CD4-positive, alpha-beta T cell treated with Interleukin-21 for 1 hour (primary cell): ENCODE measurements around the gene MAGI2.

Experiments used
- DNase-seq: peaks from one replicate; pipeline ENCODE4 v3.0.0-alpha.2; 2020

The MAGI2 gene

GRCh38 chr7:79361214-79361613 is 92.3 kb downstream of the MAGI2 start:
- DNase-seq, result no peak

DNA sequence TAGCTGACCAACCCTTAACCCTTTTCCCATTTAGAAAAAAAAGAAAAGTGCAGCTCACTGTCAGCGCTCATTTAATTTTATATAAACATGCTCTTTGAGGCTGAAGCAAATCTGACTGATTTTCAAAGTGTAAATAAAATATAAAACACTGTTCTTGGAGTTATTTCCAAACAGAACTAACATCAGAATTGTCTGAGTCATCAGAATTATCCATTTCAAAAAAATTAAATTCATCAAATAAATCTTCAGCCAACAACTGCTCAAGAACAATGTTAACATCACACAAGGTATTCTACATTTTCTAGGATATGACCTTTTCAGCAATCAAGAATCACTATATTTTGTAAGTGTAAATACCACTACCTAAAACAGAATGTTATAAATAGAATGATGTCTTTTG is 93.6 kb downstream of the MAGI2 start:
- no peak for DNase-seq

DNA sequence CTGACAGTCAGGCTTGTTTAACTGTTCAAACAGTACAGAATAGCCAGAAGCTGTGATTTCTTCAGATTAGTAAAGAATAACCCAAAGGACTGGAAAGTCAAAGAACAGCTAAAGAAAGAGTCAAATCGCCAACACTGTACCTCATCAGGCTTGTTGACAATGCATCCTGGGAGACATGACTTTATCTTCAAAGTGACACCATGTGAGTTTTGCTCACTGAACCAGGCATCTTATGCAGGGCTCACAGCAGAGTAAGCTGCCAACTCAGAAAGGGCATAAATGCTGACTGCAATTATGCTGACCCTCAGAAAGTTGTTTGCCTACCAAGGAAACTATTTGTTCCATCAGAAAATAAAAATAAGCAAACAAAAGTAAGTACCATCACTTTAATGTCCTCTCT is 96.4 kb downstream of the MAGI2 start:
- no peak for DNase-seq

- no peak for DNase-seq
These were observed 99.6 kb downstream of the MAGI2 start for GRCh38 chr7:79353720-79354468.

DNA sequence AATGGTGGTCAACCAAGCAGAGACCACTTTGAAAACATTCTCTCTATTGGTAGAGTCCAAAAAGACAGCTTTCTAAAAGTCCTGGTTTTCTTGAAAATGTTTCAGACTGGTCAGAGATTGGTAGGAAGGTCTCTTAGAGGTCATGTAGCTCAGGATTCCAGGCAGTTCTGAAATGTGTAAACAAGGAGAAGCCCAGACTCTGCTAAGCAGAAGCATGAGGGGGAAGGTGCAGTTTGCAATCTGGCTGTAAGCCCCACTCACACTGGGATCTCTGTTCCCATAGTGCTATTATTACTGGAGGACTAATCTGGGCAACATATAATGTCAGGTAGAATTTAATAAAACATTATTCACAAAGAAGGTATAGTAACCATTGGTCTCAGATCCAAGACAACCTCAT is 101.1 kb downstream of the MAGI2 start:
- DNase-seq, result no peak

DNA sequence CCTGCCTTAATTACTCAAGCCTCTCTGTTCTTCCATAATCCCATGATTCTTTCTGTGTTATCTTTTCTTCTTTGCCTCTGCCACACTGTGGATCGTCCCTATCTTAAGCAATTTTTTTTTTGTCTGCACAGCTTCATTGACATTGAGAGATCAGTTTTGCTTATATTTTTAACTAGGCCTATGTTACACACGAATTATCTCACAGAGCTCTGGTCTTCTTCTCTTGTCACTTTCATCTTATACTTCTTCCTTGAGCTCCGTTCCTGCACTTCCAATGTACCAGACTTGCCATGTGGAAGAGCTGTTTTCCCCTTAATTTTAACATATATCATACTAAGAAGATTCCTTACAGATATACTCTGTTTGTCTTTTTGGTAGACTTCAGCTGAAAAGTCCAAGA is 106.1 kb downstream of the MAGI2 start:
- no peak for DNase-seq

GRCh38 chr7:79341902-79342301 is 111.6 kb downstream of the MAGI2 start:
- DNase-seq, result no peak

DNA sequence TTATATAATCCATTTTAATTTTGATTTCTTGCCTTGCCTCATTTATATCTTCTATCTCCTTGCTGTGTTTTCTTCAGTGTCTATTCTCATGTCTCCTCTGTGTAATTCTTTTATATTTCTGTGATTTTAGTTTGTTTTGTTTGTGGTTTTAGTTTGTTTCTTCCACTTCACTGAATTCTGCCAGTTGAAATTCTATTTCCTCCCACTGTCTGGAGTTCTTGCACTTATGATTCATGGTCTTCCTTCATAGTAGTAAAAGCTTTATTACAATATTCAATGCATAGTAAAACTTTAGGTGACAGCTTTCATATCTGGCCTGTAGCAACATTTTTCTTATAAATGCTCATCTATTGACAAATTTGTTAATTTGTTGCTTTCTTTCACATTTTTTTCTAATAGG is 113.3 kb downstream of the MAGI2 start:
- DNase-seq, result no peak

- no peak for DNase-seq
These were observed 114.1 kb downstream of the MAGI2 start for GRCh38 chr7:79339208-79339925.

DNA sequence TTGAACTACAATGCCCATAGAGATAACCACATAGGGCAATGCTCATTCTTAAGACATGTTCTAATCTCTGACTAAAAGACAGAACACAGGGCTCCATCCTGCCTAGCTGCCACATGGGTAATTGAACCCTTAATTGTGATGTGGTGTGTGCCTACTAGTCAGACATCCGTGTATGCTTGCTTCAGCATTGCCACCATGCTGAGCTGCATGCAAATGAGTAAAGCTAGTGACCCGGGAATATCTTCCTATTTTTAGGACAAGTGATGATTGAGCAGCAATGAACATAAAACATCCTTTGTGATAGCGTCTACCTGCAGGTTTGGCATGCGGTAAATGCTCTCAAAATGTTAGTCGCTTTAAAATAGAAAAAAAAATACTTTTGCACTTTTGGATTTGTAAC is 115.8 kb downstream of the MAGI2 start:
- no peak for DNase-seq

DNA sequence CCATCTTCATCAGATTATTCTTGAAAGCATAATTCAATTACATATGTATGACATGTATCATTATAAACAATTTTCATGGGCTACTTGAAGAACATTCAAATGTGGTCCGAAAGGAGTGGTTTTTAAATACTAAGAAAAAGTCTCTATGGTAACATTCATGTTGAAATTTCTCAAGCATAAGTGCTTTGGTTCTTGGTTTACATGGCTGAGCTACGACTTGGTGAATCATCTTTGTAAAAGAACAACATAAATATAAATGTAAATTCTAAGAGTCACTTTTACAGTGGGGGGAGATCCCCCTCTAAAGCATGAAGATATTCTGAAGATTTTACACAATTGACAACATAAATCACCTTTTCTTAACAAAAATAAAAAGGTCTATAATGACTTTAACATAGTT is 118.6 kb downstream of the MAGI2 start:
- DNase-seq, result no peak

DNA sequence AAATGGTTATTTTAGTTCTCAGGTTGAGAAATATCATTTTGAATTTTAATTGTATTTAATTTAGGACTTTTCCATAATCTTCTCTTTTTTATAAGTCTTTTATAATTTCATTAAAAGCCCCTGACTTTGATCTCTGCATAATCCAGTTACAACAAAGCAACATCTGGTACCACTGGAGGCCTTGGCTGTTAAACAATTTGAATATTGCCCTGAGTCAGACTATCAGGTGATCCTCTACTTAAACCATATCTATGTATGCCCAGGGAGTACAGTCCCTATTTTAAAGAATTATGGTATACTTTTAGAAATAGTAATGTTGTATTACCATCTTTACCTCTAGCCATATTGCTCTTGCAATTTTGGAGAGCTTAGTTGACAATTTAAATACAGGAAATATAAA is 119.1 kb downstream of the MAGI2 start:
- no peak for DNase-seq

DNA sequence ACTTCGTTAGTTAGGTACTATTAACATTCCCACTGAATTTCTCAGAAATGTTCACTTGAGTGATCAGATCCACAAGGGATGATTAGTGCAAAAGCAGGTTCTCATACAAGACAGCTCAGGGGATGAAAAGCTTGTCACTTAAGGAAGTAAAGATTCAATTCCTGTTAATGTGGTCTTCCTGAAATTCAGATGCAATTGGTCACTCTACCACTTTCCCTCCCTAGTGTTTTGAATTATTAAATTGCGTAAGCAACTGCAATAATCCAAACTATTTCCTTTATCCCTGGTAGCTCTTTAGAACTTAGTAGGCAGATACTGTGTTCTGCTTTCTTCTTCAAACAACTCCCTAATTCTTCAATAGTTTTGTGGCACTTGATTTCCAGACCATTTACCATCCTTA is 121.4 kb downstream of the MAGI2 start:
- DNase-seq, result no peak

DNA sequence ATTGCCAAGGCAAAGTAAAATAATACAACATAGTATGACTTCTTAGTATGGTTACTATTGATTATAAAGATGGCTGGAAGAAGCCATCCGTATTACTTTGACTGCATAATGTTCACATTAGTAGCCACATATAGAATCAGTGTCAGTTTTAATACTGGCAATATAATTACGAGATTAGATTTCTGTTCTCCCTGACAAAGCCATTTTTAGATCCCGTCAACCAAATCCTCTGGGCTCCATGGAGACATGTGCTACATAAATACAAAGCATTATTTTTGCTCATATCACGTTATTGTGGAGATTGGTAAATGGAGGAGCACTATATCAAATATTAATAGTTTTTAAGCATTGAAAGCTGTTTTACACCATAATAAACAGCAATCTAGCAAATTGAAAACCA is 124.0 kb downstream of the MAGI2 start:
- DNase-seq, result no peak

GRCh38 chr7:79320741-79321473 is 132.6 kb downstream of the MAGI2 start:
- DNase-seq, result no peak

GRCh38 chr7:79319369-79319768 is 134.1 kb downstream of the MAGI2 start:
- DNase-seq, result no peak

DNA sequence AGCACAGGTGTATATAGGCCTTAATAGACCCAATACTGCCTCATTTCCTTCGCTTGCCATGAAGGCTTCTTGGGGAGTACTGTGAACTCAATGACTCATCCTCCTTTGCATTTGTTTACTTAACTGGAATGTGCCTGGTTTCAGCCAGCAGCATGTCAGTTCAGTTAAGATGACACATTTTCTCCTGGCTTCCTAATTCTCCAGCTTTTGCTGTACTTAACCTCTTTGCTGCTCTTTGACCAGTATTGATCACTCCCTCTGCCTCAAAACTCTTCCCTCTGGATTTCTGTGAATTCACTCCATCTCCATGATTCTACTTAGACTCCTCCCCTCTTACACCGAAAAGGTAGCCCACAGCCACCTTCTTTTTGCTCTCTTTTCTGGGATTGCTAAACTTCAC is 135.7 kb downstream of the MAGI2 start:
- no peak for DNase-seq

DNA sequence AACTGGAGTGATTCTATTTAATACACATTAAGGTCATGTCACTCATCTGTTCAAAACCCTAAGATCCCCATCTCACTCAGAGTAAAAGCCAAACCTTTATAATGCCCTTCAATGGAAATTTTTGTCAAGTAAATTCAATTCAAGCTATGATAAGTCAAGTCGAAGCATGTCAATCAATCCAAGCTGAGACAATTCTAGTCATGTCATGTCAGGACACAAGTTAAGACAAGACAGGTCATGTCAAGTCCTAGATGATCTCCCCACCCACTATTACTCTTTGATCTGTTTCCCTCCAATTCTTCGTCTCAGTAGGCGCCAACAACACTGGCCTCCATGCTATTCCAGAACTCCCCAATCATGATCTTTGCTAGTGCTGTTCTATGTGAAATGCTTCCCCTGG is 141.4 kb downstream of the MAGI2 start:
- no peak for DNase-seq

DNA sequence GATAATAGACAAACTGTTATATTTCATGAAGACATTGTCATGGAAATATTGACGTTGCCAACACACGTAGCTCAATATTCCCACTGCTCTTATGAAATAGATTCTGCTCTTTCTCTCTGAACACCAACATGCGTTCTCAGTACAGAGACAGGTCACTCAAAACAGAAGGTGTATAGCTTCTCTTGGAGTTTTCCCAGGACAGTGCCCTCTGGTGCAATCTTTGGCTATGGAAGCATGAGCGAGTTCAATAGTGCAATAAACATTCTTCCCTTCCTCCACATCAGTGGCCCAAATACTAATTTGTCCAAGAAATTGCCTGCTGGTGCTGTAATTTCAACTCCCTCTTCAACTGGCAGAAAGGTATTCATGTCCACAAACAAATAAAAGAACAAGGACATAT is 145.3 kb downstream of the MAGI2 start:
- no peak for DNase-seq

GRCh38 chr7:79307376-79307775 is 146.1 kb downstream of the MAGI2 start:
- DNase-seq, result no peak

DNA sequence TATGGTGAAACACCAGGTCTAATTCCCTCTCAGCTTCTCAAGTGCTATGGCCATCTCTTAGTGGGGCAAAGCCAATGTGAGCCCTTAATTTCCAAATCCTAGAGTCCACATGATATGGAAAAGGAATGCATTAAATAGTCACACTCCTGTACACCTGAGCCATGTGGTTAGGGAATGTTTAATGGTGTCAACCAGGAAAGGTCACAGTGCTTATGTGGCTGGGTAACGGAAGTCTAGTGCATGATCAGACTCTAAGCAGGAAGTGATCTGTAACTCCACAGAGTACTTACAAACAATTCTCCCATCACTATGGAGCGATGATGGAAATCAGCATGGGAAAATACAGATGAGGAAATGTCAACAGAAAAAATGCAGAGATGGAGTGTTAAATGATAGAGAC is 148.8 kb downstream of the MAGI2 start:
- no peak for DNase-seq

DNA sequence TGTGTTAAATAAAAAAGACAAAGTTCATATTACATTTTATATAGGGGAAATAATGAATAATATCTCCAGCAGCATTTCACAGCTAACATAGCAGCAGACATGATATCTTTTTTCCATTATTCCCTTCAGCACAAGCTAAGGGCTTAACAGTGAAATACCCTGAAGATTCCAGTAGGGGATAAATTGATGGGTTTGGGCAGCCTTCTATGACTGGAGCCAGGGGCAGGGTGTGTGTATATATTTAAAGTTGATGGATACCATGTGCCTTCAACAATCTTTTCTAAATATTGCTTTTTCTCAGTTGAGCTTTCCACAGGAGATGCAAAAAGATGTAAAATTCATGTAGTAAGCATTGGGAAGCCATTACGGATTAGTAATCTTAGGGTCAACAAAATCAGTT is 151.2 kb downstream of the MAGI2 start:
- DNase-seq, result no peak

DNA sequence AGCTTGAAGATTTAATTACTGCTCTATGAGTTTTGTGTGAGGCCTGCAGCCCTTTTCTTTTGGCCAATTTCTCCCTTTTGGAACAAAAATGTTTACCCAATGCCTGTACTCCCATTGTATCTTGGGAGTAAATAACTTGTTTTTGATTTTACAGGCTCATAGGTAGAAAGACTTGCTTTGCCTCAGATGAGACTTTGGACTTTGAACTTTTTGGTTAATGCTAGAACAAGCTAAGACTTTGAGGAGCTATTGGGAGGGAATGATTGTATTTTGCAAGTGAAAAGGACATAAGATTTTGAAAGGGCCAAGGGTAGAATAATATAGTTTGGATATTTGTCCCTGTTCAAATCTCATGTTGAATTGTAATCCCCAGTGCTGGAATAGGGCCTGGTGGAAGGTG is 152.0 kb downstream of the MAGI2 start:
- DNase-seq, result no peak

DNA sequence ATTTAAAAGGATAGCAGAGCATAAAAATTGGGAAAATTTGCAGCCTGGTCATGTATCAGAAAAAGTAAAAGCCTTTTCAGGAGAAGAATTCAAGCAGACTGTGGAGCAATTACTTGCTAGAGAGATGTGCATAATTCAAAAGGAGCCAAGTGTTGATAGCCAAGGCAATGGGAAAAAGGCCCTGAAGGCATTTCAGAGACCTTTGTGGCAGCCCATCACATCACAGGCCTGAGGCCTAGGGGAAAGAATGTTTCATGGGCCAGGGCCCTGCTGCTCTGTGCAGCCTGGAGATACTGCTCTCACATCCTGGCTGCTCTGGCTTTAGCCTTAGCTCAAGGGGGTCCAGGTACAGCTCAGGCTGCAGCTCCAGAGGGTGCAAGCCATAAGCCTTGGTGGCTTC is 152.9 kb downstream of the MAGI2 start:
- DNase-seq, result no peak
